ENCODE measurements around the gene TANGO2.

DNA sequence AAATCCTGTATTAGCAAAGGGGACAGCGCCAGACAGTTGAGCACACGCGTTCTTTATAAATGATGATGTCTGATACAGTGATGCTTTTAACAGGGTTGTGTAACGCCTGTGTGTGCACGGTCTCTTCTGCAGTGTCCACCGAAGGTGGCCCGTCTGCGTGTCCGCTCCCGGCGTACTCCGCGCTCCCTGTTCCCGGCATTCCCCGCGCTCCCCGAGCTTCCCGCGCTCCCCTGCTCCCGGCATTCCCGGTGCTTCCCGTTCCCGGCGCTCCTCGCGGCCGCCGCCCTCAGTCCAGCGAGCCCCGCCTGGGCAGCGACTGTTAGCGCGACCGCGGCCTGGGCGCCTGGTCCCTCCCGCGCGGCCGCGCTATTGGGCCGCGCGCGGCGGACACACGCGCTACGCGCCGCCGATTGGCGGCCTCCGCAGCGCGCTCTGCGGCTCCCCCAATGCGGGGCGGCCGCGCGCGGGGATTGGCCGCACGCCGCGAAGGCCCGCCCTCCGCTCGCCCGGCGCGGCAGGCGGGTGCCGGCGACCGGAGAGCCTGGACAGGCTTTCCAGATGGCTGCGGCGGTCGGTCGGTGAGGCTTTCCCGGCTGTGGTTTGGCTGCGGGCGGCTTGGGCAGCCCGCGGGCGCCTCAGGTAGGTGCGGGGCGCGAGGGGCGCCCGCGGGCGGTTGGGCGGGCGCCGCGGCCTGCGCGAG, 59.0 kb downstream of the TANGO2 start, which contains the start of gene DGCR8:
- TF ChIP-seq EP300 (IDR thresholded peaks at IDR 0.05; ENCODE audit: borderline replicate concordance) (peak; percentile 62; the same call in 1 of the 2 replicates), YY1 (IDR thresholded peaks at IDR 0.05; ENCODE audit: low read depth) (peak; percentile 85), CREB1 (IDR thresholded peaks at IDR 0.05; ENCODE audit: low read depth) (peak; percentile 48; the same call in 1 of the 2 replicates), NFIC (IDR thresholded peaks at IDR 0.05) (peak; percentile 27; the same call in 1 of the 2 replicates), TAF1 (IDR thresholded peaks at IDR 0.05; ENCODE audit: low read depth) (peak; percentile 97), RAD21 (IDR thresholded peaks at IDR 0.05; ENCODE audit: low read depth) (peak; percentile 12; the same call in 1 of the 2 replicates)
- TF ChIP-seq, protein P1, sequence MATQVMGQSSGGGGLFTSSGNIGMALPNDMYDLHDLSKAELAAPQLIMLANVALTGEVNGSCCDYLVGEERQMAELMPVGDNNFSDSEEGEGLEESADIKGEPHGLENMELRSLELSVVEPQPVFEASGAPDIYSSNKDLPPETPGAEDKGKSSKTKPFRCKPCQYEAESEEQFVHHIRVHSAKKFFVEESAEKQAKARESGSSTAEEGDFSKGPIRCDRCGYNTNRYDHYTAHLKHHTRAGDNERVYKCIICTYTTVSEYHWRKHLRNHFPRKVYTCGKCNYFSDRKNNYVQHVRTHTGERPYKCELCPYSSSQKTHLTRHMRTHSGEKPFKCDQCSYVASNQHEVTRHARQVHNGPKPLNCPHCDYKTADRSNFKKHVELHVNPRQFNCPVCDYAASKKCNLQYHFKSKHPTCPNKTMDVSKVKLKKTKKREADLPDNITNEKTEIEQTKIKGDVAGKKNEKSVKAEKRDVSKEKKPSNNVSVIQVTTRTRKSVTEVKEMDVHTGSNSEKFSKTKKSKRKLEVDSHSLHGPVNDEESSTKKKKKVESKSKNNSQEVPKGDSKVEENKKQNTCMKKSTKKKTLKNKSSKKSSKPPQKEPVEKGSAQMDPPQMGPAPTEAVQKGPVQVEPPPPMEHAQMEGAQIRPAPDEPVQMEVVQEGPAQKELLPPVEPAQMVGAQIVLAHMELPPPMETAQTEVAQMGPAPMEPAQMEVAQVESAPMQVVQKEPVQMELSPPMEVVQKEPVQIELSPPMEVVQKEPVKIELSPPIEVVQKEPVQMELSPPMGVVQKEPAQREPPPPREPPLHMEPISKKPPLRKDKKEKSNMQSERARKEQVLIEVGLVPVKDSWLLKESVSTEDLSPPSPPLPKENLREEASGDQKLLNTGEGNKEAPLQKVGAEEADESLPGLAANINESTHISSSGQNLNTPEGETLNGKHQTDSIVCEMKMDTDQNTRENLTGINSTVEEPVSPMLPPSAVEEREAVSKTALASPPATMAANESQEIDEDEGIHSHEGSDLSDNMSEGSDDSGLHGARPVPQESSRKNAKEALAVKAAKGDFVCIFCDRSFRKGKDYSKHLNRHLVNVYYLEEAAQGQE (IDR thresholded peaks at IDR 0.05; ENCODE audit: low read depth) = no peak; the same call in none of the 2 replicates
- TF ChIP-seq, protein P2, sequence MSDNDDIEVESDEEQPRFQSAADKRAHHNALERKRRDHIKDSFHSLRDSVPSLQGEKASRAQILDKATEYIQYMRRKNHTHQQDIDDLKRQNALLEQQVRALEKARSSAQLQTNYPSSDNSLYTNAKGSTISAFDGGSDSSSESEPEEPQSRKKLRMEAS (IDR thresholded peaks at IDR 0.05) = peak; percentile 97
